Mesothelial cell of epicardium (in vitro differentiated cells): Measurements from ENCODE around the gene ADAT2. TPM values are rescaled to one million over a fixed set of nuclear protein-coding genes. Genes with fewer than 3 reads are reported as not detected.

Experiments used
- DNase-seq, 2 experiments: peaks; one replicate each; pipeline ENCODE4 v3.0.0; 2021; ENCODE audit warnings: low spot score in 2 of 2; ENCODE audit not compliant: unreplicated experiment in 2 of 2
- H3K27ac Mint-ChIP-seq: 2 replicates; pipeline ENCODE4 v1.8.0; 2021; ENCODE audit warnings: mixed read lengths
- H3K27me3 Mint-ChIP-seq: 2 replicates; pipeline ENCODE4 v1.8.0; 2021; ENCODE audit warnings: low read depth, mixed read lengths
- H3K36me3 Mint-ChIP-seq: 2 replicates; pipeline ENCODE4 v1.8.0; 2021; ENCODE audit warnings: mixed read lengths
- H3K4me1 Mint-ChIP-seq: 2 replicates; pipeline ENCODE4 v1.8.0; 2021; ENCODE audit warnings: mixed read lengths
- H3K4me3 Mint-ChIP-seq: 2 replicates; pipeline ENCODE4 v1.8.0; 2021; ENCODE audit warnings: mild to moderate bottlenecking, moderate library complexity, mixed read lengths
- H3K9me3 Mint-ChIP-seq: 2 replicates; pipeline ENCODE4 v1.8.0; 2021; ENCODE audit warnings: mixed read lengths
- total RNA-seq: library from RNA; stranded (reverse); gene quantifications from 3 replicates; pipeline ENCODE4 v1.2.1, GENCODE V29; 2021
- TF ChIP-seq, protein P1 (sequence below): fragments of 200-600 bp; sonication (generic); IDR thresholded peaks from one replicate; pipeline ENCODE4 v1.5.0; 2021; ENCODE audit warnings: antibody characterized with exemption; ENCODE audit not compliant: unreplicated experiment

Gene ADAT2
- total RNA-seq, result 14.2 to 16.5 TPM (median 15.2 TPM) in 3 replicates

- H3K27me3 Mint-ChIP-seq, result no peaks in the 10 kb centered on the region
- H3K36me3 Mint-ChIP-seq, result peaks cover 7% of the 10 kb centered on the region
Measured at GRCh38 chr6:143450453-143451371, at the start of gene ADAT2, which contains the start of gene PEX3. Gene ADAT2, minus strand, starts transcription at chr6:143450695. Its CDS starts 37 bp downstream, at chr6:143450658. Gene PEX3, plus strand, starts transcription at chr6:143450805. Its CDS starts 238 bp downstream, at chr6:143451043.

GRCh38 chr6:143498428-143498827 lies 47.9 kb upstream of the ADAT2 start:
- H3K27ac Mint-ChIP-seq, result no peak overlapping the region
- H3K36me3 Mint-ChIP-seq, result peaks cover 43% of the 10 kb centered on the region
- peaks cover 6% of the 10 kb centered on the region for H3K9me3 Mint-ChIP-seq
- H3K27me3 Mint-ChIP-seq, result no peaks in the 10 kb centered on the region
- TF ChIP-seq, protein P1, sequence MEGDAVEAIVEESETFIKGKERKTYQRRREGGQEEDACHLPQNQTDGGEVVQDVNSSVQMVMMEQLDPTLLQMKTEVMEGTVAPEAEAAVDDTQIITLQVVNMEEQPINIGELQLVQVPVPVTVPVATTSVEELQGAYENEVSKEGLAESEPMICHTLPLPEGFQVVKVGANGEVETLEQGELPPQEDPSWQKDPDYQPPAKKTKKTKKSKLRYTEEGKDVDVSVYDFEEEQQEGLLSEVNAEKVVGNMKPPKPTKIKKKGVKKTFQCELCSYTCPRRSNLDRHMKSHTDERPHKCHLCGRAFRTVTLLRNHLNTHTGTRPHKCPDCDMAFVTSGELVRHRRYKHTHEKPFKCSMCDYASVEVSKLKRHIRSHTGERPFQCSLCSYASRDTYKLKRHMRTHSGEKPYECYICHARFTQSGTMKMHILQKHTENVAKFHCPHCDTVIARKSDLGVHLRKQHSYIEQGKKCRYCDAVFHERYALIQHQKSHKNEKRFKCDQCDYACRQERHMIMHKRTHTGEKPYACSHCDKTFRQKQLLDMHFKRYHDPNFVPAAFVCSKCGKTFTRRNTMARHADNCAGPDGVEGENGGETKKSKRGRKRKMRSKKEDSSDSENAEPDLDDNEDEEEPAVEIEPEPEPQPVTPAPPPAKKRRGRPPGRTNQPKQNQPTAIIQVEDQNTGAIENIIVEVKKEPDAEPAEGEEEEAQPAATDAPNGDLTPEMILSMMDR, result no peak
- DNase-seq, result no peak
- H3K4me1 Mint-ChIP-seq, result no peaks in the 10 kb centered on the region
- H3K4me3 Mint-ChIP-seq, result no peak overlapping the region

More at GRCh38 chr6:143450453-143451371, at the start of gene ADAT2, which contains the start of gene PEX3:
- Mint-ChIP-seq H3K27ac (peak within 1 kb of the TSS; percentile 98), H3K9me3 (no peaks in the 10 kb centered on the region), H3K4me3 (peak within 1 kb of the TSS; percentile 98), H3K4me1 (peaks cover 14% of the 10 kb centered on the region)
- DNase-seq, result peak; percentile 81 to 93
- TF ChIP-seq, protein P1, result no peak

GRCh38 chr6:143496974-143497373 lies 46.5 kb upstream of the ADAT2 start:
- no peak overlapping the region for H3K4me3 Mint-ChIP-seq
- peaks cover 40% of the 10 kb centered on the region for H3K36me3 Mint-ChIP-seq
- peaks cover 6% of the 10 kb centered on the region for H3K9me3 Mint-ChIP-seq
- TF ChIP-seq, protein P1, result no peak
- no peaks in the 10 kb centered on the region for H3K27me3 Mint-ChIP-seq
- H3K27ac Mint-ChIP-seq, result no peak overlapping the region
- H3K4me1 Mint-ChIP-seq, result no peaks in the 10 kb centered on the region
- no peak for DNase-seq

GRCh38 chr6:143490775-143491174 lies 40.3 kb upstream of the ADAT2 start:
- H3K27me3 Mint-ChIP-seq, result no peaks in the 10 kb centered on the region
- no peak overlapping the region for H3K27ac Mint-ChIP-seq
- no peaks in the 10 kb centered on the region for H3K4me1 Mint-ChIP-seq
- TF ChIP-seq, protein P1, result no peak
- no peaks in the 10 kb centered on the region for H3K9me3 Mint-ChIP-seq
- peaks cover 2% of the 10 kb centered on the region for H3K36me3 Mint-ChIP-seq
- no peak overlapping the region for H3K4me3 Mint-ChIP-seq
- no peak for DNase-seq

DNA sequence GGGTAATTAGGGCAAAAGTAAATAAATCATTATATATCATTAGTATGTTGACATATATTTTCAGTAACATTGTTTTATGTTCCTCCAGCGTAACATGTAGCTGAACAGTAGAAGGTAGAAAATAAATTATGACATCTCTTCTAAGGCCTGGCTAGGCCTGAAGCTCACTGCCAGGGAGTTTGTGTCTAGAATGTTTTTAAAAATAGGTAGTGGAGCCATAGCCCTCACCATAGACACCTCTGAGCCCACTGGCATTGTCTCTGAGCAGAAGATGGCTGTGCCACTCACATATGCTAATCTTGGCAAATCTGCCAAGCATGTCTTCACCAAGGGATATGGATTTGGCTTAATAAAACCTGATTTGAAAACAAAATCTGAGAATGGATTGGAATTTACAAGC lies 39.7 kb upstream of the ADAT2 start:
- Mint-ChIP-seq H3K27me3 (no peaks in the 10 kb centered on the region), H3K9me3 (no peaks in the 10 kb centered on the region), H3K4me3 (no peak overlapping the region), H3K27ac (no peak overlapping the region), H3K36me3 (peaks cover 3% of the 10 kb centered on the region), H3K4me1 (no peaks in the 10 kb centered on the region)
- TF ChIP-seq, protein P1, result no peak
- DNase-seq, result no peak
